GM10248 (cell line): ENCODE results near the gene CD93.

Experiments
- CTCF ChIA-PET: fragments of 300-600 bp; sonication (Branson Sonifier 250); formaldehyde crosslinking; extraction: SDS; loops from one replicate; lab custom pipeline; 2021; ENCODE audit warnings: antibody characterized with exemption; lab: Yijun Ruan, JAX
- POLR2A ChIA-PET: fragments of 350-650 bp; sonication (Branson Sonifier 250); formaldehyde crosslinking; extraction: SDS; loops from one replicate; lab custom pipeline; 2020; ENCODE audit warnings: antibody characterized with exemption; lab: Yijun Ruan, JAX
- DNase-seq: peaks from one replicate; pipeline ENCODE4 v3.0.0; 2012; ENCODE audit errors: extremely low spot score
- TF ChIP-seq, protein P1 (sequence below): IDR thresholded peaks from 2 replicates; pipeline ENCODE4 v1.5.1; 2012; ENCODE audit warnings: mild to moderate bottlenecking, low read depth; ENCODE audit errors: extremely low read depth, missing control alignments, control extremely low read depth

CD93 gene

DNA sequence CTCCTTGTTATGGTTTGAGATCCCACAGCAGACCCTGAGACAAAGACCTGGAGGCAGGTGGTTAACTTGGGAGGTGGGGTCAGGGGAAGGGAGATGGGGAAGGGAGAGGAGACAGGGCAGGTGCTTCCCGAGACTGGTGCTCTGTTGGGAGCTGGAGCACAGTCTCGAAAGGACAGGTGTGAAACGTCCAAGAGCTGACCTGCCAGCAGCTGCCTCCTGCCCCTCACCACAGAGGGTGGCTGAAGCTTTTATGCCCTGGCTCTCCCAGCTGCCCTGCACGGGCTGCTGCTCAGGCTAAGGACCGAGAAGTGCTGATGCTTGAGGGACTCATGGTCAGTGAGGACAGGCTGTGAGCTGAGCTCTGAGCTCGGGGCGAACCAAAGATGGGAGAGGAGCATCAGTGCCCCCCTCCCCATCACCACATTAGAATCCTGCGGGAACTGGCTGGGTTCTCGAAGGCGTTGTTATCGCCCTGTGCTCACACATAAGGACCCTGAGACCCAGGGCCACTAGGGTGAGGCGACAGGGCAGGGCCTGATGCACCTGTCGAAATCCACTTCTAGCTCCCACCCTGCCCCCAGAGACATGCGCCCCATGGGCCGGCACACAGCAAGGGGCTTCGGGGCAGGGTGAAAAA, 25.3 kb upstream of the CD93 start:
- no peak for DNase-seq
- ChIA-PET CTCF (interaction anchor here (1.0 to 3.1 kb wide), 3 partner anchors 12 to 47 kb away, joined by 3 to 10 read pairs (median 3); no protein-coding TSS in a partner anchor), POLR2A (no interaction called here)
- TF ChIP-seq, protein P1, sequence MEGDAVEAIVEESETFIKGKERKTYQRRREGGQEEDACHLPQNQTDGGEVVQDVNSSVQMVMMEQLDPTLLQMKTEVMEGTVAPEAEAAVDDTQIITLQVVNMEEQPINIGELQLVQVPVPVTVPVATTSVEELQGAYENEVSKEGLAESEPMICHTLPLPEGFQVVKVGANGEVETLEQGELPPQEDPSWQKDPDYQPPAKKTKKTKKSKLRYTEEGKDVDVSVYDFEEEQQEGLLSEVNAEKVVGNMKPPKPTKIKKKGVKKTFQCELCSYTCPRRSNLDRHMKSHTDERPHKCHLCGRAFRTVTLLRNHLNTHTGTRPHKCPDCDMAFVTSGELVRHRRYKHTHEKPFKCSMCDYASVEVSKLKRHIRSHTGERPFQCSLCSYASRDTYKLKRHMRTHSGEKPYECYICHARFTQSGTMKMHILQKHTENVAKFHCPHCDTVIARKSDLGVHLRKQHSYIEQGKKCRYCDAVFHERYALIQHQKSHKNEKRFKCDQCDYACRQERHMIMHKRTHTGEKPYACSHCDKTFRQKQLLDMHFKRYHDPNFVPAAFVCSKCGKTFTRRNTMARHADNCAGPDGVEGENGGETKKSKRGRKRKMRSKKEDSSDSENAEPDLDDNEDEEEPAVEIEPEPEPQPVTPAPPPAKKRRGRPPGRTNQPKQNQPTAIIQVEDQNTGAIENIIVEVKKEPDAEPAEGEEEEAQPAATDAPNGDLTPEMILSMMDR: no peak

DNA sequence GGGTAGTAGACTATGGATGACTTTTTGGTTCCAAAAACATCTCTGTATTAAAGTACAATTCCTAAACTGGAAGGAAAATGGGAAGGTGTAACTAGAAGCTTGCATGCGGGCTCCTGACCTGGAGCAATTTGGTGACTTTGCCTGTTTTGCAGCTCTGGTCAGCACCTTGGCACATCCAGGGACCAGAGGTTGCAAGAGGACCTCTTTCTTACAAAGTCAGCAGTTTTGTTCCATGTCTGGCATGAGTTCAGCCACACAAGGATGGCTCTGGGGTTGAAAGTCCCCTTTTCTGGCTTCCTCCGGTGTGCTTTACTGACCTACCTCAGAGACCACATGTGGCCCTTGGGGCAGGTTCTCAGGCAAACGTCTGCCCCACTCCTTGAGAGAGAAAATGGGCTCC, 22.7 kb upstream of the CD93 start:
- DNase-seq: no peak
- TF ChIP-seq, protein P1: no peak
- ChIA-PET POLR2A (no interaction called here), CTCF (interaction anchor here (1.8 kb wide), 1 partner anchor 9 kb away, joined by 5 read pairs; no protein-coding TSS in a partner anchor)

DNA sequence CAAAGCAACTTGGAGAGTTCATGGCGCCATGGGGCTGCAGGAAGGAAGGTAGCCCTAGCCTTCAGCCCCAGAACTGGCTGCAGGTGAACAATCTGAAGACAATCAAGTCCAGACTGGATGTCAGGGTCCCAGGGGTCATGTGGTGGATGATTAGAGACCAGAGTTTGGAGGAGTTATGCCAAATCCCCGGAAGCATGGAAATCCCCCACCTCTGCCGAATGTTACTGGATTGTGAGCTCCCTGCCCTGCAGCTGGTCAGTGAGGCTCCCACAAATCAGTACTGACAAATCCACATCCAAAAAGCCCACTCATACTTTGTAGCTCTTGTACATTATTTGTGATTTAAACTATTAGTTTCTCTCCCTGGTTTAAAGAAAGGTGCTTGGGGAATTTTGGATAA, 21.3 kb upstream of the CD93 start:
- no peak for DNase-seq
- CTCF ChIA-PET: interaction anchor here (0.9 to 1.6 kb wide), 5 partner anchors 10 to 127 kb away, joined by 3 to 7 read pairs (median 3); no protein-coding TSS in a partner anchor
- TF ChIP-seq, protein P1: no peak
- POLR2A ChIA-PET: no interaction called here

DNA sequence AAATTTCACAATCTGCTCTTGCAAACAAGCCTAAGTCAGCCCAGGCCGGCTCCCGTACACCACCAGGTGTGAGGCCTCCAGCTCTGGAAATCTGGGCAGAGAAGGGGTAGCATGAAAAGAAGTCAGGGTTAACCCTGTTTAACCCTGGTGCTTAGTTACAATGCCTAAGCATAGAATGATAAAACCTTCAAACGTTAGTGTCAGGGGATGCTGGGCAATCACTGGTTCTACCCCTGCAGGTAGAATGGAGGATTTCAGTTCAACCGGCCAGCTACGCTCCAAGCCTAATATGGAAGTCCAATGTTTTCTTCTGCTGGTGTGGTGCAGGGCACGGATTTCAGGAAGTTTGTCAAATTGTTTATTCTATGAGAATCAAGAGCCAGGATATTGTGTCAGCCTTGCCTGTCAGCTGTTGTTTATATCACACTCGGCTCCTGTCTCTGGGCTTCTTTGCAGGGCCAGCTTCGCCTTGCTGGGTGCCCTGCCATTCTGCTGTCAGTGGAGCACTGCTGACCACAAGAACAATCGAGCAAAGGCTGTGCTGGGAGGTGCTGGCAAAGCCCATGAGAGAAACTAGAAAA, 20.2 kb upstream of the CD93 start:
- POLR2A ChIA-PET: no interaction called here
- TF ChIP-seq, protein P1: no peak
- DNase-seq: no peak
- CTCF ChIA-PET: interaction anchor here (1.0 to 1.8 kb wide), 6 partner anchors 10 to 414 kb away, joined by 3 to 7 read pairs (median 3); partner anchors contain the start of gene THBD

DNA sequence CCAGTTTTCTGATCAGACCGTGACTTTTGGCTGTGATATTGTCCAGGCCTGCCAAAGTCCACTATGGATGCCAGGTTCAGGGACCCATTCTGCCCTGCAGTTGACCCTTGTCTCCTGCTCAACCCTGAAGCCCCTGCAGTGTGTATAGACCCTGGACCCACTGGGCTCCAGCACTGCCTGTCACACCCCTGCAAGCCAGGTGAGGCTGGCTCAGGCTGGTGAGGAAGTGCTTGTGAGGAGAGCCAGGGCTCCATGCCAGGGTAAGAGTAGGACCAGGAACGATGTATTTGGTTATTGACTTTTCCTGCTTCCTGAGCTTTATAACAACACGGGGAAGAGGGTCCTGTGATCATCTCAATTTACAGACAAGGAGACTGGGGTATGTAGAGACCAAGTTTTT, 19.1 kb upstream of the CD93 start:
- TF ChIP-seq, protein P1: no peak
- no peak for DNase-seq
- ChIA-PET POLR2A (no interaction called here), CTCF (interaction anchor here (1.0 to 1.8 kb wide), 5 partner anchors 9 to 140 kb away, joined by 3 to 7 read pairs (median 4); partner anchors contain the start of gene THBD)

DNA sequence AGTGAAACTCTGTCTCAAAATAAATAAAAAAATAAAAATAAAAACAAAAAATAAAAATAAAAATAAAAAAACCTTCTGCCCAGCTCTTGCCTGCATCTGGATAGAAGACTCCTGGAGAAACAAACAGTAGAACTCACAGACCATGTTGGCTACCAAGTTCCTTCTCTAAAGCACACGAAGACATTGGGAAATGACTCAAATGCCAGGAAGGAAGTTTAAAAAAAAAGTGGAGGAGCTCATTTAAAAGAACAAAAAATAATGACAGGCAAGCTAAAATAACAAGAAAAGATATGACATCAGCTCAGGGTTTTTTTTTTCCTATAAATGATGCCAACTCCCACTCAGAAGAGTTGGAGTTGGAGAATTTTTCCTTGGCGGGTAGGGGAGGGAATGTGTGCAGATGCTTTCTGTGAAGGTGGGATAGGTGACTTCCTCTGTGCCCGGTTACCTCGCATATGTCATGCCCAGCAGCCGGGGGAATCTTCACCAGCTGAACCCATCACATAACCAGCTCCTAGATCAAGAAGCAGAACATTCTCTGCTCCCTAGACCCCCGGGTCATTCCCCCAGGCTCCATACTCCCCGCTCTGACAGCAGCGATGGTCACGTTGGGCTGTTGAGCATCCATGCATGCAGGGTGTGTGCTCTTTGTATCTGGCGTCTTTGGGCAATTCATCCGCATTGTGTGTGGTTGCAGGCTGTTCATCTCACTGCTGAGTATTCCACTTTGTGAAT, 17.3 kb upstream of the CD93 start:
- no peak for DNase-seq
- TF ChIP-seq, protein P1: no peak
- POLR2A ChIA-PET: no interaction called here
- CTCF ChIA-PET: interaction anchor here (1.5 kb wide), 2 partner anchors 9 to 412 kb away, joined by 5 read pairs; no protein-coding TSS in a partner anchor
